HEK293 (cell line): Measurements from ENCODE around the gene TRIM24.
"Not testable (repeated sequence)": the region's sequence is repeated elsewhere in the genome, so short reads cannot be mapped to it uniquely, and the experiment has no call there.

Experiments
- CTCF ChIA-PET: fragments of 350-600 bp; formaldehyde crosslinking; extraction: SDS; loops from one replicate; lab custom pipeline; 2021; ENCODE audit warnings: antibody characterized with exemption; lab: Yijun Ruan, JAX
- POLR2A ChIA-PET: fragments of 300-600 bp; formaldehyde crosslinking; extraction: SDS; loops from one replicate; lab custom pipeline; 2020; ENCODE audit warnings: antibody characterized with exemption, inconsistent platforms; lab: Yijun Ruan, JAX
- H3K27ac ChIP-seq: fragments of 200-500 bp; sonication (Bioruptor generic); 2 replicates; pipeline ENCODE4 v1.5.1; 2014; ENCODE audit warnings: low read depth, low read length, control low read depth, inconsistent platforms; ENCODE audit errors: extremely low read depth
- H3K36me3 ChIP-seq, 2 experiments: fragments of 200-500 bp in 1 of 2; sonication (Bioruptor generic) in 1 of 2; 1 replicate in 1 of 2; 2 replicates in 1 of 2; pipeline ENCODE4 v1.5.1; 2014 to 2017; ENCODE audit warnings: inconsistent platforms in 2 of 2, low read length in 2 of 2; ENCODE audit not compliant: control insufficient read depth in 2 of 2, insufficient read depth in 1 of 2
- H3K4me1 ChIP-seq: fragments of 200-500 bp; sonication (Bioruptor generic); 2 replicates; pipeline ENCODE4 v1.5.1; 2014; ENCODE audit warnings: mild to moderate bottlenecking, low read length, inconsistent platforms; ENCODE audit not compliant: control insufficient read depth, insufficient read depth
- H3K4me3 ChIP-seq: 2 replicates; pipeline ENCODE4 v1.5.1; 2011; ENCODE audit warnings: low read depth, mild to moderate bottlenecking, control low read depth, low read length, moderate library complexity
- H3K9me3 ChIP-seq: fragments of 200-500 bp; sonication (Bioruptor generic); 2 replicates; pipeline ENCODE4 v1.5.1; 2014; ENCODE audit warnings: low read depth, low read length, inconsistent platforms; ENCODE audit not compliant: control insufficient read depth, insufficient read depth
- GLI2 ChIP-seq: fragments of 450-650 bp; formaldehyde crosslinking; IDR thresholded peaks from 2 replicates; pipeline ENCODE4; 2017; ENCODE audit warnings: missing biosample characterization, missing genetic modification characterization, low read depth, borderline replicate concordance
- HOXC10 ChIP-seq: sonication (generic); formaldehyde crosslinking; IDR thresholded peaks from 2 replicates; pipeline ENCODE4 v1.8.1; 2023; ENCODE audit warnings: mild to moderate bottlenecking, missing genetic modification reagents
- PRDM6 ChIP-seq: fragments of 450-650 bp; formaldehyde crosslinking; IDR thresholded peaks from 2 replicates; pipeline ENCODE4 v1.5.1; 2017; ENCODE audit warnings: missing biosample characterization, missing genetic modification characterization
- SCRT2 ChIP-seq: fragments of 450-650 bp; formaldehyde crosslinking; IDR thresholded peaks from 2 replicates; pipeline ENCODE4 v1.5.1; 2016; ENCODE audit warnings: missing biosample characterization, missing genetic modification characterization
- YY2 ChIP-seq: fragments of 450-650 bp; formaldehyde crosslinking; IDR thresholded peaks from 2 replicates; pipeline ENCODE4 v1.5.1; 2016; ENCODE audit warnings: missing biosample characterization, missing genetic modification characterization
- ZEB2 ChIP-seq: fragments of 450-650 bp; formaldehyde crosslinking; IDR thresholded peaks from 2 replicates; pipeline ENCODE4 v1.5.1; 2016; ENCODE audit warnings: missing biosample characterization, missing genetic modification characterization
- ZNF148 ChIP-seq: fragments of 450-650 bp; formaldehyde crosslinking; IDR thresholded peaks from 2 replicates; pipeline ENCODE4 v1.5.0; 2017; ENCODE audit warnings: missing biosample characterization, missing genetic modification characterization, borderline replicate concordance
- ZNF16 ChIP-seq: fragments of 450-650 bp; formaldehyde crosslinking; IDR thresholded peaks from 2 replicates; pipeline ENCODE4 v1.5.1; 2016; ENCODE audit warnings: low read depth, missing biosample characterization, missing genetic modification characterization
- ZNF174 ChIP-seq: fragments of 450-650 bp; formaldehyde crosslinking; IDR thresholded peaks from 2 replicates; pipeline ENCODE4 v1.5.0; 2017; ENCODE audit warnings: missing biosample characterization, mild to moderate bottlenecking, missing genetic modification characterization
- ZNF404 ChIP-seq: fragments of 450-650 bp; formaldehyde crosslinking; IDR thresholded peaks from 2 replicates; pipeline ENCODE4 v1.5.1; 2017; ENCODE audit warnings: missing biosample characterization, missing genetic modification characterization
- ZNF530 ChIP-seq: fragments of 450-650 bp; formaldehyde crosslinking; IDR thresholded peaks from 2 replicates; pipeline ENCODE4 v1.5.1; 2016; ENCODE audit warnings: low read depth, missing biosample characterization, missing genetic modification characterization
- ZNF76 ChIP-seq: fragments of 450-650 bp; formaldehyde crosslinking; IDR thresholded peaks from 2 replicates; pipeline ENCODE4; 2016; ENCODE audit warnings: low read depth, missing biosample characterization, missing genetic modification characterization, borderline replicate concordance
- TF ChIP-seq, protein P1 (sequence below): fragments of 450-650 bp; formaldehyde crosslinking; IDR thresholded peaks from 2 replicates; pipeline ENCODE4 v1.5.1; 2016; ENCODE audit warnings: missing biosample characterization, missing genetic modification characterization
- TF ChIP-seq, protein P2 (sequence below): fragments of 450-650 bp; formaldehyde crosslinking; IDR thresholded peaks from 2 replicates; pipeline ENCODE4 v1.5.1; 2016; ENCODE audit warnings: missing biosample characterization, missing genetic modification characterization

The TRIM24 gene

GRCh38 chr7:138460649-138461607 is 869 bp downstream of the TRIM24 start (continued):
- TF ChIP-seq, protein P1, sequence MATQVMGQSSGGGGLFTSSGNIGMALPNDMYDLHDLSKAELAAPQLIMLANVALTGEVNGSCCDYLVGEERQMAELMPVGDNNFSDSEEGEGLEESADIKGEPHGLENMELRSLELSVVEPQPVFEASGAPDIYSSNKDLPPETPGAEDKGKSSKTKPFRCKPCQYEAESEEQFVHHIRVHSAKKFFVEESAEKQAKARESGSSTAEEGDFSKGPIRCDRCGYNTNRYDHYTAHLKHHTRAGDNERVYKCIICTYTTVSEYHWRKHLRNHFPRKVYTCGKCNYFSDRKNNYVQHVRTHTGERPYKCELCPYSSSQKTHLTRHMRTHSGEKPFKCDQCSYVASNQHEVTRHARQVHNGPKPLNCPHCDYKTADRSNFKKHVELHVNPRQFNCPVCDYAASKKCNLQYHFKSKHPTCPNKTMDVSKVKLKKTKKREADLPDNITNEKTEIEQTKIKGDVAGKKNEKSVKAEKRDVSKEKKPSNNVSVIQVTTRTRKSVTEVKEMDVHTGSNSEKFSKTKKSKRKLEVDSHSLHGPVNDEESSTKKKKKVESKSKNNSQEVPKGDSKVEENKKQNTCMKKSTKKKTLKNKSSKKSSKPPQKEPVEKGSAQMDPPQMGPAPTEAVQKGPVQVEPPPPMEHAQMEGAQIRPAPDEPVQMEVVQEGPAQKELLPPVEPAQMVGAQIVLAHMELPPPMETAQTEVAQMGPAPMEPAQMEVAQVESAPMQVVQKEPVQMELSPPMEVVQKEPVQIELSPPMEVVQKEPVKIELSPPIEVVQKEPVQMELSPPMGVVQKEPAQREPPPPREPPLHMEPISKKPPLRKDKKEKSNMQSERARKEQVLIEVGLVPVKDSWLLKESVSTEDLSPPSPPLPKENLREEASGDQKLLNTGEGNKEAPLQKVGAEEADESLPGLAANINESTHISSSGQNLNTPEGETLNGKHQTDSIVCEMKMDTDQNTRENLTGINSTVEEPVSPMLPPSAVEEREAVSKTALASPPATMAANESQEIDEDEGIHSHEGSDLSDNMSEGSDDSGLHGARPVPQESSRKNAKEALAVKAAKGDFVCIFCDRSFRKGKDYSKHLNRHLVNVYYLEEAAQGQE (tag by site-specific recombination): no peak
- TF ChIP-seq SCRT2 (tag by site-specific recombination): peak; percentile 94
- no peak for TF ChIP-seq ZNF16 (tag by site-specific recombination)
- TF ChIP-seq, protein P2, sequence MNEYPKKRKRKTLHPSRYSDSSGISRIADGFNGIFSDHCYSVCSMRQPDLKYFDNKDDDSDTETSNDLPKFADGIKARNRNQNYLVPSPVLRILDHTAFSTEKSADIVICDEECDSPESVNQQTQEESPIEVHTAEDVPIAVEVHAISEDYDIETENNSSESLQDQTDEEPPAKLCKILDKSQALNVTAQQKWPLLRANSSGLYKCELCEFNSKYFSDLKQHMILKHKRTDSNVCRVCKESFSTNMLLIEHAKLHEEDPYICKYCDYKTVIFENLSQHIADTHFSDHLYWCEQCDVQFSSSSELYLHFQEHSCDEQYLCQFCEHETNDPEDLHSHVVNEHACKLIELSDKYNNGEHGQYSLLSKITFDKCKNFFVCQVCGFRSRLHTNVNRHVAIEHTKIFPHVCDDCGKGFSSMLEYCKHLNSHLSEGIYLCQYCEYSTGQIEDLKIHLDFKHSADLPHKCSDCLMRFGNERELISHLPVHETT: no peak
- no peak for TF ChIP-seq ZNF76
- TF ChIP-seq ZNF174 (tag by site-specific recombination): no peak
- TF ChIP-seq GLI2 (tag by site-specific recombination): no peak
- TF ChIP-seq HOXC10 (CRISPR knock-in tag): no peak
- no peak for TF ChIP-seq ZNF530

GRCh38 chr7:138463291-138463618 is 3.2 kb downstream of the TRIM24 start:
- H3K27ac ChIP-seq, H3K4me3 ChIP-seq: not testable (repeated sequence)
- POLR2A ChIA-PET: interaction anchor here (0.6 kb wide), 1 partner anchor 433 kb away, joined by 3 read pairs; no protein-coding TSS in a partner anchor
- peak; percentile 36; the same call in 1 of the 2 replicates for TF ChIP-seq ZEB2
- TF ChIP-seq, all 188 proteins: peak for 1; not testable (repeated sequence) for 187
- H3K9me3 ChIP-seq, H3K36me3 ChIP-seq, H3K4me1 ChIP-seq, CTCF ChIA-PET: not testable (repeated sequence)

DNA sequence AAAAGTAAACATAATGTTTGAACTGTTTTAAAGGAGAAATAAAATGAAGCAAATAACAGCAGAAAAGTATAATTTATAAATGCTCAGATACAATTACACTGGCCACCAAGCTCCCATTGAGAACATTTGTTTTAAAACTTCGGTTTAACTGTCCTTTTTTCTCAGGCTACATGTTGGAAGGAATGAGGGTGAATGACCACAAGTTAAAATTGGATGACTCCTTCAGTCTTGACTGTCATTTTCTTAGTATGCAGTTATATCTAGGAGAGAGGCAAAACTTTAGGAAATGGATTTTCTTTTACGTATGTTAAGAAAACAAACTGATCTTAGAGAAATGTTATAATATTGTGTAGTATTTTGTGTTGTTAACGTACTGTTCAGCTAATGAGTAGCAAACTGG is 5.0 kb downstream of the TRIM24 start:
- H3K9me3 ChIP-seq: no peaks in the 10 kb centered on the region
- CTCF ChIA-PET: interaction anchor here (0.7 kb wide), 1 partner anchor 290 kb away, joined by 3 read pairs; no protein-coding TSS in a partner anchor

DNA sequence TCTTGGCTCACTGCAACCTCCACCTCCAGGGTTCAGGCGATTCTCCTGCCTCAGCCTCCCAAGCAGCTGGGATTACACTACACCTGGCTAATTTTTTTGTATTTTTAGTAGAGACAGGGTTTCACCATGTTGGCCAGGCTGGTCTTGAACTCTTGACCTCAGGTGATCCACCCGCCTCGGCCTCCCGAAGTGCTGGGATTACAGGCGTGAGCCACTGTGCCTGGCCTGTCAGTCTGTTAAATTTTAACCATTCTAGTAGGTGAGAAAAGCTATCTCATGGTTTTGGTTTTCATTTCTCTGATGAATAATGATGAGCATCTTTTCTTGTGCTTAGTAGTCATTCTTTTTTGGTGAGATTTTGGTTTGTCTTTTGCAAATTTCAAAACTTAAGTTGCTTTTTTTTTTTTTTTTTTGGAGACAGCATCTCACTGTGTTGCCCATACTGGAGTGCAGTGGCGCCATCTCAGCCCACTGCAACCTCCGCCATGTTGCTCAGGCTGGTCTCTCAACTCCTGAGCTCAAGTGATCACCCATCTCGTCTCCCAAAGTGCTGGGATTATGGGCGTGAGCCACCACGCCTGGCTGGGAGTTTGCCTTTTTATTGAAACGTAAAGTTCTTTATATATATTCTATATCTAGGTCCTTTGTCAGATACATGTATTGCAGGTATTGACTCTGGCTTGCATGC is 6.2 kb downstream of the TRIM24 start:
- CTCF ChIA-PET: interaction anchor here (0.7 to 1.8 kb wide), 2 partner anchors 273 to 463 kb away, joined by 3 read pairs; no protein-coding TSS in a partner anchor
- POLR2A ChIA-PET: interaction anchor here (0.6 kb wide), 1 partner anchor 76 kb away, joined by 9 read pairs; no protein-coding TSS in a partner anchor
- H3K4me3 ChIP-seq, H3K27ac ChIP-seq, H3K4me1 ChIP-seq, H3K36me3 ChIP-seq, H3K9me3 ChIP-seq: not testable (repeated sequence)

More for the DNA sequence above, 5.0 kb downstream of the TRIM24 start:
- TF ChIP-seq ZNF148 (tag by site-specific recombination): no peak
- TF ChIP-seq ZNF404 (tag by site-specific recombination): no peak
- peak; percentile 55 for TF ChIP-seq PRDM6 (tag by site-specific recombination)
- no peak for TF ChIP-seq YY2 (tag by site-specific recombination)
- Histone ChIP-seq H3K4me3 (no peak overlapping the region), H3K4me1 (no peaks in the 10 kb centered on the region), H3K27ac (no peak overlapping the region), H3K36me3 (peaks cover 0 to 4% of the 10 kb centered on the region in 2 experiments; a peak in 1 of 3 replicates)
- POLR2A ChIA-PET: no interaction called here
